ENCODE data around the gene UAP1L1. TPM values are rescaled to one million over a fixed set of nuclear protein-coding genes. Genes with fewer than 3 reads are reported as not detected.
"Not testable (repeated sequence)": the region's sequence is repeated elsewhere in the genome, so short reads cannot be mapped to it uniquely, and the experiment has no call there.

Gene UAP1L1
- polyA plus RNA-seq, 4 donors, result 0.89 to 25.8 (median 5.3) TPM

DNA sequence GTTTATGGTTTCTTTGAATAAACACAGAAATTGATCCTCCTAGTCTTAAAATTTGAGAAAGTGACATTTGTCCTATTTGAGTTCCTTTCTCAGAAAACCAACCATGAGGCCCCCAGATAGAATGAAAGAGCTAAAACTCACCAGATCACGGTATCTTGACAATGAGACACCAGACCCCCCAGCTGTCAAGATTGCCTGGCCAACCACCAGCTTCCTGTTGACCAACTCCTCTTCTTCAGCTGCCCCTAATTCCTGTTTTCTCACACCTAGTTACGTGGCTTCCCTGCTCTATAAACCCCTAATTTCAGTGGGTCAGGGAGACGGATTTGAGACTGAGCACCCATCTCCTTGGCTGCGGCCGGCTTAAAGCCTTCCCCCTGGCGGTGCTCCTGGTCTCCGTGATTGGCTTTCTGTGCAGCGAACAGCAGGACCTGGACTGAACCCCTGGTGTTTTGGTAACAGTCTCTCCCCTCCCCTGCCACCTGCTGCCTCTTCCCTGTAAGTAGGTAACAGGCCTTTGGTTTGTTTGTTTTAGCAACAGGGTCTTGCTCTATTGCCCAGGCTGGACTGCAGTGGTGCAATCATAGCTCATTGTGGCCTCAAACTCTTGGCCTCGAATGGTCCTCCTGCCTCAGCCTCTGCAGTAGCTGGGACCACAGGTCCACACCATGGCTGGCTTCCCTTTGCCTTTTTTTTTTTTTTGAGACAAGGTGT, 18.6 kb upstream of the UAP1L1 start:
- Histone ChIP-seq H3K27me3 (ENCODE audit: control insufficient read depth in 3 of 3, insufficient read depth in 3 of 3, low read length in 3 of 3) (no peaks in the 10 kb centered on the region), H3K4me1 (ENCODE audit: control insufficient read depth in 3 of 3, insufficient read depth in 2 of 3, low read depth in 1 of 3, low read length in 2 of 3) (peaks cover 0 to 26% (median 4%) of the 10 kb centered on the region in 3 donors), H3K36me3 (ENCODE audit: control insufficient read depth in 3 of 3, insufficient read depth in 2 of 3, low read depth in 1 of 3, low read length in 3 of 3) (peaks cover 0 to 5% (median 0%) of the 10 kb centered on the region in 3 donors), H3K9me3 (ENCODE audit: control insufficient read depth in 2 of 2, insufficient read depth in 1 of 2, low read depth in 1 of 2, low read length in 1 of 2) (no peaks in the 10 kb centered on the region), H3K4me3 (ENCODE audit: low read depth in 1 of 3, low read length in 3 of 3) (no peak overlapping the region), H3K27ac (ENCODE audit: low read depth in 1 of 3, low read length in 2 of 3) (no peak overlapping the region)
- DNase-seq, result no peak
- 77 to 83% (median 79%) methylated on average over 9 of the region's 9 CpGs for WGBS, 3 donors
- no peak for FAIRE-seq

DNA sequence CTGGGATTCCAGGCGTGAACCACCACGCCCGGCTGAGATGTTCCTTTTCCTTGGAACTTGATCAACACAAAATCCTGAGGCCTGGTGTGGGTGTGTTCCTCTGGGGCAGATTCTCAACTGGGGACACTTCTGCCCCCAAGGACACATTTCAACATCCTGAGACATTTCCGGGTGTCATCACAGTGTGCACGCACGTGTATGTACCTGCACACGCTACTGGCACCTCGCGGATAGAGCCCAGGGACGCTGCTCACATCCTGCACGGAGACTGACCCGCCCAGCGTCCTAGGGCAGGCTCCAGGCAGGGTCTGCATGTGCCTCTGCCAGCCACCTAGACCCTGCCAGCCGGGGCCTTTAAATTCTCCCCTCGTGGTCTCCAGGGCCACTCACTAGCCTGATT, 14.9 kb upstream of the UAP1L1 start:
- H3K27ac ChIP-seq (ENCODE audit: low read depth in 1 of 3, low read length in 2 of 3), result no peak overlapping the region
- H3K9me3 ChIP-seq (ENCODE audit: control insufficient read depth in 2 of 2, insufficient read depth in 1 of 2, low read depth in 1 of 2, low read length in 1 of 2), result no peaks in the 10 kb centered on the region
- H3K27me3 ChIP-seq (ENCODE audit: control insufficient read depth in 3 of 3, insufficient read depth in 3 of 3, low read length in 3 of 3), result no peaks in the 10 kb centered on the region
- H3K36me3 ChIP-seq (ENCODE audit: control insufficient read depth in 3 of 3, insufficient read depth in 2 of 3, low read depth in 1 of 3, low read length in 3 of 3), result peaks cover 0 to 32% (median 0%) of the 10 kb centered on the region in 3 donors
- FAIRE-seq, result no peak
- no peaks in the 10 kb centered on the region for H3K4me1 ChIP-seq (ENCODE audit: control insufficient read depth in 3 of 3, insufficient read depth in 2 of 3, low read depth in 1 of 3, low read length in 2 of 3)
- no peak for DNase-seq
- 72 to 86% (median 73%) methylated on average over 15 of the region's 15 CpGs for WGBS, 3 donors
- no peak overlapping the region for H3K4me3 ChIP-seq (ENCODE audit: low read depth in 1 of 3, low read length in 3 of 3)

DNA sequence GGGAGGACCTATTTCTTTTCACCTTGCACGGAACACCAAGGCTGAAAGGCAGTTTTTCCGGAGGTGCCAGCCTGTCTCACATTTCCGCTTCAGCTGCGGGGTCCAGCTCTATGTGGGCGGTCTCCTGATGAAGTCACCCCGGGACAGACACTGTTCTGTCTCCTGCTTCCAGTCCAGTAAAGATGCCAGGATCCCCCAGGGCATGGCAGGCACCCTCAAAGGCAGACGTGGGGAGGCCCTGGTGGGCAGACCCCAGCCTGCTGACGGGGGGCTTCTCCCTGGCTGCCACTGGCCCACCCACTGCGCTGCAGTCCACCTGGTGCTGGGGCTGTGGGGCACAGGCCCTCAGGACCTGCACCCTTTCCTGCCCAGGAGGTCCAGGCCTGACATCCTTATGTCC, 14.5 kb upstream of the UAP1L1 start:
- not testable (repeated sequence) for H3K27ac ChIP-seq (ENCODE audit: low read depth in 1 of 3, low read length in 2 of 3); H3K4me3 ChIP-seq (ENCODE audit: low read depth in 1 of 3, low read length in 3 of 3); H3K27me3 ChIP-seq (ENCODE audit: control insufficient read depth in 3 of 3, insufficient read depth in 3 of 3, low read length in 3 of 3); H3K4me1 ChIP-seq (ENCODE audit: control insufficient read depth in 3 of 3, insufficient read depth in 2 of 3, low read depth in 1 of 3, low read length in 2 of 3); DNase-seq; FAIRE-seq; H3K9me3 ChIP-seq (ENCODE audit: control insufficient read depth in 2 of 2, insufficient read depth in 1 of 2, low read depth in 1 of 2, low read length in 1 of 2)
- 83 to 91% (median 85%) methylated on average over 4 to 9 of the region's 9 CpGs for WGBS, 3 donors
- H3K36me3 ChIP-seq (ENCODE audit: control insufficient read depth in 3 of 3, insufficient read depth in 2 of 3, low read depth in 1 of 3, low read length in 3 of 3), result peaks cover 0 to 32% (median 0%) of the 10 kb centered on the region in 3 donors

DNA sequence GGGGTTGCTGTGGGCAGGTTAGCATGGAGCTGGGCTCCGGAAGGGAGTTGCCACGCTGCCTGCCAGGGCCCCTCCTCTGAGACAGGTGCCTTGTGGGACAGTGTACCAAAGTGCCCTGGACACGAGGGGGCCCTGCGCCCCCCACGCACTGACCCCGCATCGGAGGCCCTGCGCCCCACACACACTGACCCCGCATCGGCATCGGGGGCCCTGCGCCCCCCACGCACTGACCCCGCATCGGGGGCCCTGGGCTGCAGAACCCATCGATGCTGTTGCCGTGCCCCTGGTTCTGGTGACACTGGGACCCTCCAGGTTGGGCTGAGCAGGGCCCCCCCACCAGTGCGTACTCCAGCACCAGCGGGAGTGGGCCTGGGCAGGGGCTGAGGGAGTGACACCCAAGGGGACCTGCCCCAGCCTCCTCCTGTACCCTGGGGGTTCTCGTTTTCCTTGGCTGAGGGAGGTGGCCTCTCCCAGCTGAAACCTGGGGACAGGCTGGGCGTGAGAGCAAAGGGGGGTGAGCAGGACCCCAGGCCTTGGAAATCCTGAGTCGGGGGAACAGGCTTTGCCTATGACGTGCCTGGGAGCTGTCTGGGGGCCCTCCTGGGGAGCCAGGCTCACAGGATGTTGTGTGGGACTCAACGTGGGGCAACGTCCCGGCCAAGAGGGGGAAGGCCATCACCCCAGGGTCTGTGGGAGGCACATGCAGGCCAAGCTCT, 13.8 kb upstream of the UAP1L1 start:
- Histone ChIP-seq H3K4me3 (ENCODE audit: low read depth in 1 of 3, low read length in 3 of 3) (no peak overlapping the region), H3K27ac (ENCODE audit: low read depth in 1 of 3, low read length in 2 of 3) (no peak overlapping the region), H3K27me3 (ENCODE audit: control insufficient read depth in 3 of 3, insufficient read depth in 3 of 3, low read length in 3 of 3) (no peaks in the 10 kb centered on the region), H3K36me3 (ENCODE audit: control insufficient read depth in 3 of 3, insufficient read depth in 2 of 3, low read depth in 1 of 3, low read length in 3 of 3) (peaks cover 0 to 32% (median 0%) of the 10 kb centered on the region in 3 donors), H3K9me3 (ENCODE audit: control insufficient read depth in 2 of 2, insufficient read depth in 1 of 2, low read depth in 1 of 2, low read length in 1 of 2) (no peaks in the 10 kb centered on the region), H3K4me1 (ENCODE audit: control insufficient read depth in 3 of 3, insufficient read depth in 2 of 3, low read depth in 1 of 3, low read length in 2 of 3) (peaks cover 0 to 7% (median 0%) of the 10 kb centered on the region in 3 donors)
- FAIRE-seq (no peak), DNase-seq (no peak)
- 81 to 92% (median 85%) methylated on average over 17 to 26 of the region's 26 CpGs for WGBS, 3 donors

DNA sequence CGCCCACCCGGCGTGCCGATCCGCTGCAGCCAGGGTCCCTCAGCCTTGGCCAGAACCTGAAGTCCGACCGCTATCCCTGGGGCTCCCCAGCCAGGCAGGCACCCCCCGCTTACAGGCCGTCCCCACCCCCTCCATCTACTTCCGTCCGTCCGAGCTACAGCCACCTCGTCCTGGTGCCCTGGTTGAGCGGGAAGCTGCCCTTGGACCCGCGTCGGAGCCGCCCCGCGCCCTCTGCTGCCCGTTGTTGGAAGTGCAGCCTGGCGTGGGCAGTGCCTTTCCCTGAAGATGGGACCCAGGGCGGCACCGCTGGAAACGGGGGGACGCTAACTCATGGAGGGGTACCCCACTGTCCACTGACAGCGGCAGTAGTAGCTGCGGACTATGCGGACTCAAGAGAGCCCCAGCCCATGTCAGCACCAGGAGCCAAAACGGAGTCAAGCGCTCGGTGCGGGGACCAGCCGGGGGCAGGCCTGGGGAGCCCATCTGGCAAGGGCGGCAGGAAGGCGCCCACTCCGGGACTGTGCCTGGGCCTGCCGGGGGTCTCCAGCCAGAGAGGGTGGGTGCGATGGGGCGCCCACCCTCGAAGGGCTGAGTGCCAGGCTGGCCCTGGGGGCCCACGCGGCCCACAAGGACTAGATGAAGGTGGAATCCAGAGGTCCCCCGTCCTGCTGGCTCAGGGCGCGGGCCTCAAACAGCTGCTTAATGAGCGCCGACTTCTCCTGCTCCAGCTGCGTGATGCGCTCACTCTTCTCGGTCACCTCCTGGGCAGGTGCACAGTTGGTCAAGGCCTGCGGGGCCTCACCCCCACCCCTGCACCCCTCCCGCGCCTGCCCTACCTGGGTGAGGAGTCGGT, 13.1 kb upstream of the UAP1L1 start:
- 43 to 53% (median 51%) methylated on average over 49 to 55 of the region's 55 CpGs for WGBS, 3 donors
- FAIRE-seq (no peak), DNase-seq (peak; percentile 55 to 70)

DNA sequence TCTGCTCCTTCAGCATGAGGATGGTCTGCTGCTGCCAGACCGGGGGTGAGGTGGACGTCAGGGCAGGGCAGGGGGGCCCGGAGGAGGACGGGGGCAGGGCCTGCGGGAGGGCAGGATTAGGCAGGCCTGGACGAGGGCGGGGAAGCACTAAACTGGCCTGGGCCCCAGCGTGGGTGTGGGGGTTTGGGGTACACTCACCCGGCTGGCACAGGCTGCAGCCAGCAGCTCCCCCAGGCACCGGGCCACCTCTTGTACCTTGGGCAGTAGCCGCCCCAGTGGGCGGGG, 12.5 kb upstream of the UAP1L1 start:
- Histone ChIP-seq H3K27ac (ENCODE audit: low read depth in 1 of 3, low read length in 2 of 3) (no peak overlapping the region), H3K9me3 (ENCODE audit: control insufficient read depth in 2 of 2, insufficient read depth in 1 of 2, low read depth in 1 of 2, low read length in 1 of 2) (no peaks in the 10 kb centered on the region), H3K4me1 (ENCODE audit: control insufficient read depth in 3 of 3, insufficient read depth in 2 of 3, low read depth in 1 of 3, low read length in 2 of 3) (peaks cover 0 to 20% (median 0%) of the 10 kb centered on the region in 3 donors), H3K27me3 (ENCODE audit: control insufficient read depth in 3 of 3, insufficient read depth in 3 of 3, low read length in 3 of 3) (peaks cover 0 to 6% (median 0%) of the 10 kb centered on the region in 3 donors), H3K4me3 (ENCODE audit: low read depth in 1 of 3, low read length in 3 of 3) (no peak overlapping the region), H3K36me3 (ENCODE audit: control insufficient read depth in 3 of 3, insufficient read depth in 2 of 3, low read depth in 1 of 3, low read length in 3 of 3) (peaks cover 0 to 32% (median 0%) of the 10 kb centered on the region in 3 donors)
- WGBS, 3 donors, result 85 to 92% (median 89%) methylated on average over 9 to 12 of the region's 12 CpGs
- no peak for FAIRE-seq
- no peak for DNase-seq

More for the DNA sequence above, 13.1 kb upstream of the UAP1L1 start:
- Histone ChIP-seq H3K27ac (ENCODE audit: low read depth in 1 of 3, low read length in 2 of 3) (no peak overlapping the region), H3K4me1 (ENCODE audit: control insufficient read depth in 3 of 3, insufficient read depth in 2 of 3, low read depth in 1 of 3, low read length in 2 of 3) (peaks cover 0 to 15% (median 0%) of the 10 kb centered on the region in 3 donors), H3K27me3 (ENCODE audit: control insufficient read depth in 3 of 3, insufficient read depth in 3 of 3, low read length in 3 of 3) (peaks cover 0 to 2% (median 0%) of the 10 kb centered on the region in 3 donors), H3K4me3 (ENCODE audit: low read depth in 1 of 3, low read length in 3 of 3) (no peak overlapping the region), H3K36me3 (ENCODE audit: control insufficient read depth in 3 of 3, insufficient read depth in 2 of 3, low read depth in 1 of 3, low read length in 3 of 3) (peaks cover 0 to 32% (median 0%) of the 10 kb centered on the region in 3 donors), H3K9me3 (ENCODE audit: control insufficient read depth in 2 of 2, insufficient read depth in 1 of 2, low read depth in 1 of 2, low read length in 1 of 2) (no peaks in the 10 kb centered on the region)

DNA sequence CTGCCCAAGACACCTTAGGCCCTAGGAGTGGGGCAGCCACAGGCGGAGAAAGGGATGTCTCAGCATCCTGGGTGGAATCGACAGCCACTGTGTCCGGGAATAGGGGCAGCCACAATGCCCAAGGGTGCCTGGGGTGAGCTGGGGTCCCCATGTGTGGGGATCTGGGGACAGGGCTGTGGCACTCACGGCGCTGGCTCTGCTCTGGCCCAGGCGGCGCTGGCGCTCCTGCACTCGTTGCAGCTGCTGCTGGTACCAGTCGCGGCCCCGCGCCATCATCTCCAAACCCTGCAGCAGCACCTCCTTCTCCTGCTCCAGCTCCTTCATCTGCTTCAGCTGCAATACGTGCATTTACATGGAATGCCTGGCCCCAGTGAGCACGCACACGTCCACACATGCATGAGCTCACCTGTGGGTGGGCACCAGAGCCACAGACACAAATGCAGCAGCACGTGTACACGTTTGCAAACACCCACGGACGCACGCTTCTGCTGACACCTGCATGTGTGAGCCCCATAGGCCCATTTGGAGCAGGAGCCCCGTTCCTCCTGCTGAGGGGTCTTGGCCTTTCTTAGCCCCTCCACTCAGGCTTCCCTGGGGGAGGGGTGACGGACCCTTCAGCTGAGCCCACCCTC, 11.9 kb upstream of the UAP1L1 start:
- FAIRE-seq, result no peak

More for the DNA sequence above, 11.9 kb upstream of the UAP1L1 start:
- no peak for DNase-seq
- Histone ChIP-seq H3K4me3 (ENCODE audit: low read depth in 1 of 3, low read length in 3 of 3) (no peak overlapping the region), H3K36me3 (ENCODE audit: control insufficient read depth in 3 of 3, insufficient read depth in 2 of 3, low read depth in 1 of 3, low read length in 3 of 3) (peaks cover 0 to 32% (median 0%) of the 10 kb centered on the region in 3 donors), H3K4me1 (ENCODE audit: control insufficient read depth in 3 of 3, insufficient read depth in 2 of 3, low read depth in 1 of 3, low read length in 2 of 3) (peaks cover 0 to 20% (median 0%) of the 10 kb centered on the region in 3 donors), H3K27me3 (ENCODE audit: control insufficient read depth in 3 of 3, insufficient read depth in 3 of 3, low read length in 3 of 3) (peaks cover 0 to 6% (median 0%) of the 10 kb centered on the region in 3 donors), H3K9me3 (ENCODE audit: control insufficient read depth in 2 of 2, insufficient read depth in 1 of 2, low read depth in 1 of 2, low read length in 1 of 2) (no peaks in the 10 kb centered on the region), H3K27ac (ENCODE audit: low read depth in 1 of 3, low read length in 2 of 3) (no peak overlapping the region)
- WGBS, 3 donors, result 93 to 95% (median 93%) methylated on average over 15 to 23 of the region's 23 CpGs
